Amygdala (tissue), 56 donors: ENCODE results near the gene PLTP.
"Not testable (repeated sequence)": the region's sequence is repeated elsewhere in the genome, so short reads cannot be mapped to it uniquely, and the experiment has no call there.

Experiments
- DNase-seq, 56 donors: peaks; one replicate each; lab custom pipeline; 2025; lab: John Stamatoyannopoulos, UW

The PLTP gene

GRCh38 chr20:45882469-45883099 lies 29.4 kb downstream of the PLTP start:
- no peak for DNase-seq

- peak; percentile 53 to 100 (median 97) for DNase-seq
These were observed 30.8 kb downstream of the PLTP start, which contains the start of gene ZSWIM1 for GRCh38 chr20:45880988-45881788. TSS of gene ZSWIM1 (plus strand) at chr20:45881227. CDS start at chr20:45882593, 1,366 bp downstream.

- DNase-seq, result no peak
These were observed 33.7 kb downstream of the PLTP start for GRCh38 chr20:45878076-45878761.

- no peak for DNase-seq
These were observed 37.4 kb downstream of the PLTP start for GRCh38 chr20:45874576-45874975.

- DNase-seq, result not testable (repeated sequence)
These were observed 37.9 kb downstream of the PLTP start for GRCh38 chr20:45874104-45874481.

- no peak for DNase-seq
These were observed 38.4 kb downstream of the PLTP start for GRCh38 chr20:45873409-45874103.

- DNase-seq, result no peak
These were observed 39.3 kb downstream of the PLTP start for GRCh38 chr20:45872626-45873025.

- DNase-seq, result no peak
These were observed 44.2 kb downstream of the PLTP start for GRCh38 chr20:45867819-45868176.

- no peak for DNase-seq
These were observed 44.7 kb downstream of the PLTP start for GRCh38 chr20:45867136-45867818.

- DNase-seq, result no peak
These were observed 45.5 kb downstream of the PLTP start for GRCh38 chr20:45866454-45866853.

- DNase-seq, result no peak
These were observed 48.1 kb downstream of the PLTP start for GRCh38 chr20:45863543-45864470.

- peak in 1 of 56 donors; percentile 28 for DNase-seq
These were observed 50.5 kb downstream of the PLTP start for GRCh38 chr20:45861221-45862075.

GRCh38 chr20:45860560-45861220 lies 51.3 kb downstream of the PLTP start:
- DNase-seq, result peak in 1 of 56 donors; percentile 23

GRCh38 chr20:45859916-45860315 lies 52.0 kb downstream of the PLTP start:
- DNase-seq, result no peak

GRCh38 chr20:45857882-45858216 lies 54.1 kb downstream of the PLTP start:
- peak in 1 of 56 donors; percentile 71 for DNase-seq

- peak; percentile 53 to 99 (median 92) for DNase-seq
These were observed 54.7 kb downstream of the PLTP start, which contains the start of the genes ACOT8 and ZSWIM3 for GRCh38 chr20:45857114-45857881. TSS of gene ACOT8 (minus strand) at chr20:45857392. CDS start at chr20:45857315, 77 bp downstream. TSS of gene ZSWIM3 (plus strand) at chr20:45857614. CDS start at chr20:45857826, 212 bp downstream.

- no peak for DNase-seq
These were observed 58.5 kb downstream of the PLTP start for GRCh38 chr20:45853484-45853883.
